Activated CD4-positive, alpha-beta T cell treated with anti-CD3 and anti-CD28 coated beads, Interleukin-2, amount 10 ng/mL, durations not matched to agents 7 days and 5 days (primary cell): ENCODE data around the gene RAB27B. TPM values are rescaled to one million over a fixed set of nuclear protein-coding genes. Genes with fewer than 3 reads are reported as not detected.
"Not testable (repeated sequence)": the region's sequence is repeated elsewhere in the genome, so short reads cannot be mapped to it uniquely, and the experiment has no call there.

Experiments used
- CTCF ChIA-PET: fragments of 350-600 bp; sonication (Branson Sonifier 250); formaldehyde crosslinking; loops from one replicate; lab custom pipeline; 2021; ENCODE audit warnings: antibody characterized with exemption; lab: Charles Lee
- POLR2A ChIA-PET: fragments of 350-600 bp; sonication (Branson Sonifier 250); formaldehyde crosslinking; loops from one replicate; lab custom pipeline; 2021; ENCODE audit warnings: antibody characterized with exemption; lab: Charles Lee
- DNase-seq: peaks from one replicate; pipeline ENCODE4 v3.0.0-alpha.2; 2020
- H3K27ac Mint-ChIP-seq: one replicate; pipeline ENCODE4 v1.8.0; 2021; ENCODE audit warnings: mild to moderate bottlenecking, moderate library complexity, mixed read lengths
- H3K27me3 Mint-ChIP-seq: one replicate; pipeline ENCODE4 v1.8.0; 2021; ENCODE audit warnings: mixed read lengths
- H3K36me3 Mint-ChIP-seq: one replicate; pipeline ENCODE4 v1.8.0; 2021; ENCODE audit warnings: low read depth, mixed read lengths
- H3K4me1 Mint-ChIP-seq: one replicate; pipeline ENCODE4 v1.8.0; 2021; ENCODE audit warnings: mixed read lengths
- H3K4me3 Mint-ChIP-seq: one replicate; pipeline ENCODE4 v1.8.0; 2021; ENCODE audit warnings: mild to moderate bottlenecking, moderate library complexity, mixed read lengths
- H3K9me3 Mint-ChIP-seq: one replicate; pipeline ENCODE4 v1.8.0; 2021; ENCODE audit warnings: mixed read lengths
- total RNA-seq, 2 experiments: library from RNA; stranded (reverse); gene quantifications; one replicate each; pipeline ENCODE4 v1.2.3, GENCODE V29; 2021

The RAB27B gene
- total RNA-seq, 2 experiments from 2014 or later: 4.8 to 5.2 TPM

DNA sequence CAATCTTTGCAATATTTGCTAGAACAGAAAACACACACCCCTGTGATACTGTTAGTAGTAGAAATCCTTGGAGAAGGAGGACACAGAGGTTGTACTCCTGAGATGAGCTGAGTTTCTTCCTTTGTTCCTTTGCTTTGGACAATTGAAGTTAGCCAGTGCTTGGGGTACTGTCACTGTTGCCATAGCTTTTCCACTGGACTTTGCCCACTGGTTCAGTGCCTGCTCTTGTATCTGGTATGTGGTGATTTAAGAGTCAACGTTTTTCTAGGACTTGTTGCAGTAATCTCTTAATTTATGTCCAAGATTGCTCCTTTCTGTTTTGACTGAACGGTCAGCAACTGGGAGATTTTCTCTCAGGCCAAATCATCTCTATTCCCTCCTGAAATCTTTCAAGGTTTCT is 26.1 kb upstream of the RAB27B start:
- Mint-ChIP-seq H3K27ac (no peak overlapping the region), H3K4me3 (no peak overlapping the region), H3K36me3 (no peaks in the 10 kb centered on the region), H3K4me1 (peaks cover 16% of the 10 kb centered on the region), H3K27me3 (no peaks in the 10 kb centered on the region), H3K9me3 (peaks cover 2% of the 10 kb centered on the region)
- ChIA-PET POLR2A (no interaction called here), CTCF (interaction anchor here (1.0 kb wide), 1 partner anchor 27 kb away, joined by 3 read pairs; no protein-coding TSS in a partner anchor)
- no peak for DNase-seq

DNA sequence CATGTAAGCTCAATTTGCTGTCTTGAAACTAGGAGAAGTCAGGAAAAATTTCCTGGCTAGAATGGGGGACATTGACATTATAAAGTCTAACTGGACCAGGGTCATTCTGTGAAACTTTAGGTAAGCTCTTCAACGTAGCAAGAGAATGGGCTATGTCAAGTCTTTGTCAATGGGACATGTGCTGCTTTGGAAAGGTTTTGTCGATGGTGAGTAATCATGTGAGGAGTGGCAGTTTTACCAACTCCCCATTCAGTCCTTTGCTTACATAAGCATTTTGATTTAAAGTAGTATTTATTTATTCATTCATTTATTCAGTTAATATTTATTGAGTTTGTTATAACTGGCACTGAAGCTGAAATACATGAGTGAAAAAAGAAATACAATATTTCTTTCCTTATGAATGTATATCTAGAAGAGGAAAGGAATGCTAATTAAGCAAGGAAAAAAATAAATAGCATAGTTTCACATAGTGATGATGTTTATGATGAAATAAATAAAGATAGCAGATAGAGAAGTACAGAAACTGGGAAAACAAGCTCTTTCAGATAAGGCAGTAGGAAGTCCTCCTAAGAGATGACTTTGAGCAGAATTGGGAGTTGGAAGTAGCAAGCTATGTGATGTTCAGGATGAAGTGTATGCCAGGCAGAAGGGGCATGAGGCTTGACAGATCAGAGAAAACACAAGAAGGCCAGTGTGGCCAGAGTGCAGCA is 25.4 kb upstream of the RAB27B start:
- Mint-ChIP-seq H3K4me3 (no peak overlapping the region), H3K27ac (no peak overlapping the region), H3K9me3 (peaks cover 2% of the 10 kb centered on the region), H3K4me1 (peaks cover 16% of the 10 kb centered on the region), H3K27me3 (no peaks in the 10 kb centered on the region), H3K36me3 (no peaks in the 10 kb centered on the region)
- ChIA-PET CTCF (interaction anchor here (1.0 kb wide), 1 partner anchor 28 kb away, joined by 3 read pairs; no protein-coding TSS in a partner anchor), POLR2A (no interaction called here)
- no peak for DNase-seq

DNA sequence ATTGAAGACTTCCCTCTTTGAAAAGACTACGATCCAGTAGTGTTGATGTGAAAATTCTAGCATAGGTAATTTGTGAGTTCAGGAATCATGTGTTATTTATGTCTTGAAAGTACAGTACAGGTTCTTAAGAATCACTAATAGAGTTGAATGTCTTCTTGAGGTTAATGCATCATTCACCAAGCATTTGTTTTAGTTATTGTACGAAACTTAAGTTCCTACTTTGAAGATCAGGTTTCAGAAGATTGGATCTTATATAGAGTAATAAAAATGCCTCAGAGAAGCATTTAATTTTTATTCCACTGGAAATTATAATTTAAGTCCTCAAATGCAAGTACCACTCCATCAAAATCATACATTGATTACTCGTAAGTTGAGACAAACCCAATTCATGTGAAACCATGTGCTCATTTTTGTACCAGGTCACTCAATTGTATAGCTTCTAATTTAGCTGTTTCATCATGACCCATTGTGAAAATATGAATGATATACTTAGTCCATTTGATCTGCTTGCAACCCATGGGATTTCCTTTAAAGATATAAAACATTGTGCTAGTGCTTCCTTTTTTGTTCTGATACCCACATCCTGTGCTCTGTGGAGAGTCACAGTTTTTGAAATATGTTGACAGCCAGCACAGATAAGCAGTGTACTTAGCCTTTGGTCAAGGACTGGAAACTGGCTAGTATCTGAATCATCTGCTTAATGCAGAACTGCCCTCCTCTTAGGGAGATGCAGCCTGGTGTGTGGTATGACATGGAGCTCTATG is 22.5 kb upstream of the RAB27B start:
- ChIA-PET CTCF (no interaction called here), POLR2A (no interaction called here)
- Mint-ChIP-seq H3K27me3 (no peaks in the 10 kb centered on the region), H3K36me3 (no peaks in the 10 kb centered on the region), H3K9me3 (peaks cover 2% of the 10 kb centered on the region), H3K4me3 (no peak overlapping the region), H3K4me1 (peaks cover 16% of the 10 kb centered on the region), H3K27ac (peak overlapping the region; percentile 74)
- DNase-seq: peak; percentile 21

DNA sequence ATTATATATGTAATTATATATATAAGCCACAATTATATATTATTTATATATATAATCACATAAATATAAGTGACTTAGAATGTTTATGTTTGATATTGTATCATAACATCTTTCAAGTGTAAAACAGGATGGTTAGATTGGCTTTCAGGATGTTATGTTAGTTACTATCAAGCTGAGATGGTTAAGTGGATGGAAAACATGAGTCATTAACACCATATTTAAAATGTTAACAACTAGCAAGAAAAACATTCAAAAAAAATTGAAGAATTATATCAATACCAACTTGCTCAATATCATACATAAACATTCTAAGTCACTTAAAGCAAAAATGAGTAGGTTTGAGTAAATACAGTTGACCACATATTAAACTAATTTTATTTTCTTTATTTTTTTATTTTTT is 21.8 kb upstream of the RAB27B start:
- no peak overlapping the region for H3K27ac Mint-ChIP-seq
- no peaks in the 10 kb centered on the region for H3K36me3 Mint-ChIP-seq
- CTCF ChIA-PET: no interaction called here
- H3K9me3 Mint-ChIP-seq: peaks cover 2% of the 10 kb centered on the region
- POLR2A ChIA-PET: no interaction called here
- peaks cover 3% of the 10 kb centered on the region for H3K27me3 Mint-ChIP-seq
- no peak for DNase-seq
- no peak overlapping the region for H3K4me3 Mint-ChIP-seq
- H3K4me1 Mint-ChIP-seq: peaks cover 16% of the 10 kb centered on the region

DNA sequence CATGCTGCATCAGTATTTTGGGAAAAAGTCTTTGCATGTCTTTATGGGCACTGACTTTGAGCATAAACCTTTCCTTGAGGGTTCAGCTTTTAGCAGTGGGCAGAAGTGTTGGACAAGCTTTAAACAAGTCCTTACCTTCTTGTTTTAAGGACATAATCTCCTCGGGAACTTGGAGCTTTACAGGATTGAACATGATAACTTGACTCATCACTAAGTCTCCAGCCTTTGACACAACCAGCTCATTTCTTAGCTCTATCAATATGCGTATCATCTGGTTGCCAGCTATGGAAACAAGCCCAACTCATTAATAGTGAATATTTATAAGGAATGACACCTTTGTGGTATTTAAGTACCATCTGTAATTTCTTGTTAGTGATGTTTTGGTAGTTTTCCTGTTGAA is 21.0 kb upstream of the RAB27B start:
- Mint-ChIP-seq H3K27me3 (peaks cover 8% of the 10 kb centered on the region), H3K36me3 (no peaks in the 10 kb centered on the region), H3K4me3 (no peak overlapping the region), H3K9me3 (peaks cover 2% of the 10 kb centered on the region), H3K27ac (no peak overlapping the region), H3K4me1 (peaks cover 21% of the 10 kb centered on the region)
- ChIA-PET CTCF (no interaction called here), POLR2A (no interaction called here)
- no peak for DNase-seq

DNA sequence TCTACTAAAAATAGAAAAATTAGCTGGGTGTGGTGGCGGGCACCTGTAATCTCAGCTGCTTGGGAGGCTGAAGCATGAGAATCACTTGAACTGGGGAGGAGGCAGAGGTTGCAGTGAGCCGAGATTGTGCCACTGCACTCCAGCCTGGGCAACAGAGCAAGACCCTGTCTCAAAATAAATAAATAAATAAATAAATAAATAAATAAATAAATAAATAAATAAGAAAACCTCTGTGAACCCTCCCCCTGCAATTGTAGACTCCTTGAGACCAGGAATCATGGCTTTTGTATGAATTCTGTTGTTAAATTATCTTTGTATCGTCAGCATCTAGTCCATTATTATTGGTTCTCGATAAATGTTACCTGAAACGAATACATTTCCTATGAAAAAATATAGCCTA is 17.6 kb upstream of the RAB27B start:
- DNase-seq, H3K27ac Mint-ChIP-seq, CTCF ChIA-PET, H3K4me3 Mint-ChIP-seq, POLR2A ChIA-PET, H3K36me3 Mint-ChIP-seq, H3K9me3 Mint-ChIP-seq: not testable (repeated sequence)
- Mint-ChIP-seq H3K4me1 (peaks cover 22% of the 10 kb centered on the region), H3K27me3 (peaks cover 24% of the 10 kb centered on the region)

DNA sequence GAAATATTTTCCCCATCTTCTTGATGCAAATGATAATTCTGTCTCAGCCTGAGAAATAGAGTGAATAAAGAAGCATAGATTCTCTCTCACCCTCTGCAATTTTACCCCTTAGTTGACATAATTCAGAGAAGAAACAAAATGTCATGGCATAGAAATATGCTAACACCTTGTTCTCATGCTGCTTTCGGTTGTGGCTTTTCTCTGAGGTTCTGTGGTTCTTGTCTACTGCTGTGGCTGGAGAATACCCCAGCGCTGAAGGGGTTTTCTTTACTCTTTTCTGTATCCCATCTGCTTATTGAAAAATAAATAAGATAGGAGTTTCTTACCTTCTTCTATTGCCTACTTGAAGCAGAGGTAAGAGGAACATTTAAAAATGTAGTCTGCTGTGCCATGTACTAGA is 15.4 kb upstream of the RAB27B start:
- Mint-ChIP-seq H3K27me3 (peaks cover 33% of the 10 kb centered on the region), H3K27ac (no peak overlapping the region), H3K36me3 (no peaks in the 10 kb centered on the region), H3K4me1 (peaks cover 16% of the 10 kb centered on the region), H3K9me3 (no peaks in the 10 kb centered on the region), H3K4me3 (no peak overlapping the region)
- ChIA-PET POLR2A (no interaction called here), CTCF (no interaction called here)
- peak; percentile 69 for DNase-seq

DNA sequence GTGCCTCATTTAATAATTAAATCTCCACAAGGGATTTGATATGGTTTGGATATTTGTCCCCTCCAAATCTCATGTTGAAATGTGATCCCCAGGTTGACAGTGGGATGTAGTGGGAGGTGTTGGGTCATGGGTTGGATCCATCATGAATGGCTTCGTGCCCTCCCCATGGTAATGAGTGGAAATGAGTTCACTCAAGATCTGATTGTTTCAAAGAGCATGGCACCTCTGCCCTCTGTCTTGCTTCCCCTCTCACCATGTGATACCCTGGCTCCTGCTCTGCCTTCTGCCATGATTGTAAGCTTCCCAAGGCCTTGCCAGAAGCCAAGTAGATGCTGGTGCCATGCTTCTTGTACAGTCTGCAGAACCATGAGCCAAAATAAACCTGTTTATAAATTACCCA is 15.0 kb upstream of the RAB27B start:
- peaks cover 35% of the 10 kb centered on the region for H3K27me3 Mint-ChIP-seq
- ChIA-PET CTCF (interaction anchor here (0.6 kb wide), 1 partner anchor 61 kb away, joined by 3 read pairs; no protein-coding TSS in a partner anchor), POLR2A (no interaction called here)
- H3K27ac Mint-ChIP-seq: no peak overlapping the region
- H3K36me3 Mint-ChIP-seq: no peaks in the 10 kb centered on the region
- no peak overlapping the region for H3K4me3 Mint-ChIP-seq
- no peaks in the 10 kb centered on the region for H3K9me3 Mint-ChIP-seq
- peaks cover 16% of the 10 kb centered on the region for H3K4me1 Mint-ChIP-seq
- no peak for DNase-seq

DNA sequence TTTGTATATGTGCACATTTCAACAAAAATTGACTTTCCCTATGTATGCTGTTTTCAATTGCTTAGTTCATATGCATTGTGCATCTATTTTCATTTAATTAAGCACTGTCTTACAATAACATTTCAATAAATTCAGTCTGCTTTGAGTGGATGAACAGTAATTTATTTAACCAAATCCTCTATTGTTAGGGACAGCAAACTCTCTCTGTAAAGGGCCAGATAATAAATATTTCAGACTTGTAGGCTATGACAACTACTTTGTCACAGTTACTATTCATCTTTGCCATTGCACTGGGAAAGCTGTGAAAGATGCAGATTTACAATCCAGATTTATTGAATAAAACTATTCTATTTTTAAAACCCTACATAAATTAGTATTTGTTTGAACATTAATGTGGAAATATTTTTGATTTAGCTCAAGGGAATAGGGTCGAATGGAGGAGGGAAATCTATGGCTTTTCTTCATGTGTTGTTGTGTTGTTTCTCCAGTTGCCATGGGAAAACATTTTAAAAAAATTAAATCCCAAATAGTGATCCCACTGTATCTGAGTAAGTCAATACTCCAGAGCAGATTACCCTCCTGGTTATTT is 14.2 kb upstream of the RAB27B start:
- no peak for DNase-seq
- no peak overlapping the region for H3K27ac Mint-ChIP-seq
- H3K4me3 Mint-ChIP-seq: no peak overlapping the region
- POLR2A ChIA-PET: interaction anchor here (0.6 kb wide), 1 partner anchor 14 kb away, joined by 3 read pairs; the partner anchor contains the start of gene RAB27B
- H3K4me1 Mint-ChIP-seq: peaks cover 16% of the 10 kb centered on the region
- CTCF ChIA-PET: interaction anchor here (0.6 kb wide), 1 partner anchor 61 kb away, joined by 3 read pairs; no protein-coding TSS in a partner anchor
- peaks cover 38% of the 10 kb centered on the region for H3K27me3 Mint-ChIP-seq
- no peaks in the 10 kb centered on the region for H3K9me3 Mint-ChIP-seq
- H3K36me3 Mint-ChIP-seq: no peaks in the 10 kb centered on the region

DNA sequence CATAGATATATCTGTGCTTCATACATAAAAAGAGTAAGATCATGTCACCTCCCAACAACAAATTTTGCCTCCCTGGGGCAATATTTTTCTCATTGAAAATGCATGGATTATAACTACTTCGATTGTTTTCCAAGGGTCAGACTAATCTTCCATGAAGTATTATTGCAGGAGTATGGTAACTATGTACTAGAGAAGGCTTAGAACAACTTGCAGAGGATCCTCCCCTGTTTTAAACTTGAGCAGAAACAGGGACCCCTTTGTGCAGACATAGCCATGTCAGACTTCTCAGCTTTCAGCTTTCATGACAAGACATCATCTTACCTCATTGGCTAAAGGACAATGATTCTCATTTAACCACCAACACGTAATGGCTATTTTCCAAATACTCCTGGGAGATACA is 13.2 kb upstream of the RAB27B start:
- DNase-seq: no peak
- POLR2A ChIA-PET: no interaction called here
- Mint-ChIP-seq H3K36me3 (no peaks in the 10 kb centered on the region), H3K9me3 (no peaks in the 10 kb centered on the region), H3K4me1 (peaks cover 16% of the 10 kb centered on the region), H3K27ac (no peak overlapping the region), H3K4me3 (no peak overlapping the region), H3K27me3 (peaks cover 38% of the 10 kb centered on the region)
- CTCF ChIA-PET: no interaction called here

DNA sequence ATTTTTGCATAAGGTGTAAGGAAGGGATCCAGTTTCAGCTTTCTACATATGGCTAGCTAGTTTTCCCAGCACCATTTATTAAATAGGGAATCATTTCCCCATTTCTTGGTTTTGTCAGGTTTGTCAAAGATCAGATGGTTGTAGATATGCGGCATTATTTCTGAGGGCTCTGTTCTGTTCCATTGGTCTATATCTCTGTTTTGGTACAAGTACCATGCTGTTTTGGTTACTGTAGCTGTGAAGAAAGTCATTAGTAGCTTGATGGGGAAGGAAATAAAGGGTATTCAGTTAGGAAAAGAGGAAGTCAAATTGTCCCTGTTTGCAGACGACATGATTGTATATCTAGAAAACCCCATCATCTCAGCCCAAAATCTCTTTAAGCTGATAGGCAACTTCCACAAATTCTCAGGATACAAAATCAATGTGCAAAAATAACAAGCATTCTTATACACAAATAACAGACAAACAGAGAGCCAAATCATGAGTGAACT is 7.4 kb upstream of the RAB27B start:
- H3K9me3 Mint-ChIP-seq, POLR2A ChIA-PET, H3K4me1 Mint-ChIP-seq, CTCF ChIA-PET, DNase-seq, H3K36me3 Mint-ChIP-seq, H3K27ac Mint-ChIP-seq, H3K4me3 Mint-ChIP-seq: not testable (repeated sequence)
- peaks cover 18% of the 10 kb centered on the region for H3K27me3 Mint-ChIP-seq

DNA sequence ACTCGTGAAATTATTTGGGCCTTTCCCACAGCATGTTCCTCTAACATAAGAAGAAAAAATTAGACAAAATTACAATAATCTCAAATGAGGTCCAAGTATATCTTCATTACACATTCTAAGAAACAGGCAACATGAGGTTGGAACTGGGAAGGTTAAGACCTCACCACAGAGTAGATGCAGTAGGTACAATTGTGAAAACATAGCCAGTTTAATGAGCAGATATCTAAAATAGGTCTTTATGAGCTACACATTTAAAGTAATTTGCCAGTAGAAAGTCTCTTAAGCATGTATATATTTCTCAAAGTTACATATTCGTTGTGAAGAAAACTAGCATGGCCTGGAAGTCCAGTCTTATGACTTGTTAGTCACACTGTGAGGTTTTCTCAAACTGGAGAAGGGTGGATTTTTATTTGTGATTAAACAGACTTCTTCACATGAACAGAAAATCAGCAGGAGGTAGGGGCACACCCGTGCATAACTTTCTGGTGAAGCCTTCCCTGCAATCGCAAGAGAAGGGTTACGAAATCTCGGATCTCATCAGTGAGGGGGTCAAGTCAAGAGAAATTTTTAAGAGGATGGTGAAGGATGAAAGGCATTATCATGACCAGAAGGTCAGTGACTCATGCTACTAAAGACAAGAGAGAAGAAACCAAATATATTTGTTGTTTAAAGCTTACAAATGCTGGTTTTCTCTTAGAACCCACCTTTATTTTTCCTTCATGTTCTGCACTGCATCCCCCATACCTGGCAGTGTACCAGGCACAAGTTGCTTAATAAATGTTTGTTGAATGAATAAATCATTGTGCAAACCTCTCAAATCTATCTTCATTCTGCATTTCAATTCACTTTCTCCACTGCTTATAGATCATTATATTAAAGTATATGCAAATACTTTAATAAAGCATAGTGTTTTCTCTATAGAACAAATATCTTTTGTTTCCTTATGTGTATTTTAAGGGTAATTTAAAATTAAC is 5.1 kb upstream of the RAB27B start:
- no peak for DNase-seq

More for the DNA sequence above, 5.1 kb upstream of the RAB27B start:
- Mint-ChIP-seq H3K9me3 (no peaks in the 10 kb centered on the region), H3K27ac (no peak overlapping the region), H3K4me1 (peaks cover 9% of the 10 kb centered on the region), H3K36me3 (no peaks in the 10 kb centered on the region), H3K27me3 (peaks cover 12% of the 10 kb centered on the region), H3K4me3 (no peak overlapping the region)
- ChIA-PET CTCF (no interaction called here), POLR2A (no interaction called here)
